K562 (cell line): ENCODE data around the gene PBX4. TPM values are rescaled to one million over a fixed set of nuclear protein-coding genes. Genes with fewer than 3 reads are reported as not detected.

ENCODE experiments used
- polyA plus RNA-seq, 8 experiments: library from polyadenylated mRNA; depleted of rRNA in 4 of 8; stranded (reverse) in 5 of 8; unstranded in 3 of 8; fragments of >200 nt; fragmentation: Nextera tagmentation in 2 of 8; fragmentation: Illumina TruSeq in 1 of 8; extraction: Ambion mirVana in 2 of 8; extraction: Trizol in 1 of 8; gene quantifications; 2 replicates each; pipeline versions ENCODE4 v1.2.1 to v1.2.3, GENCODE V29; 2011 to 2014; ENCODE audit warnings: inconsistent platforms in 1 of 8, missing spikeins in 1 of 8
- total RNA-seq, 7 experiments: library from RNA; depleted of rRNA in 6 of 7; stranded (reverse); fragments of >200 nt in 6 of 7; fragmentation: Illumina TruSeq in 2 of 7; extraction: Trizol in 2 of 7; gene quantifications; 2 replicates each; pipeline versions ENCODE4 v1.2.1 to v1.2.3, GENCODE V29; 2011 to 2021; ENCODE audit warnings: low replicate concordance in 1 of 7

PBX4 gene
- total and polyA plus RNA-seq, 9 of the 15 experiments (the other 6 are each of a cell fraction or from before 2014, with no cell fraction given) = 0.11 to 3.8 (median 1.6) TPM; not detected in 1

Other genes with a start within 250 kb of the PBX4 start
Only the 7 nearest of the 12 such genes appear.
- gene NDUFA13, start 102.5 kb downstream of the PBX4 start, total RNA-seq (2014; rRNA removed) = 386 and 429 TPM in 2 replicates
- gene NDUFA13, start 102.5 kb downstream of the PBX4 start, total RNA-seq (2014; rRNA removed; fragmentation: Illumina TruSeq; extraction: Trizol) = 74.8 and 146 TPM in 2 replicates
- 397 and 447 TPM in 2 replicates for gene NDUFA13, start 102.5 kb downstream of the PBX4 start, total RNA-seq (2015; rRNA removed; fragmentation: Illumina TruSeq; extraction: Trizol)
- 522 and 559 TPM in 2 replicates for gene NDUFA13, start 102.5 kb downstream of the PBX4 start, total RNA-seq (2021)
- 340 and 343 TPM in 2 replicates for gene NDUFA13, start 102.5 kb downstream of the PBX4 start, polyA plus RNA-seq (2011; rRNA removed)
- 298 and 395 TPM in 2 replicates for gene NDUFA13, start 102.5 kb downstream of the PBX4 start, polyA plus RNA-seq (2014; fragmentation: Illumina TruSeq; extraction: Trizol)
- 100 to 1,000 TPM; 263 to 440 TPM for gene NDUFA13, start 102.5 kb downstream of the PBX4 start, polyA plus RNA-seq (2014; fragmentation: Nextera tagmentation; extraction: Ambion mirVana)
- gene NDUFA13, start 102.5 kb downstream of the PBX4 start, polyA plus RNA-seq (2014; rRNA removed) = 596 and 801 TPM in 2 replicates
- 1.3 and 1.5 TPM in 2 replicates for gene YJEFN3, start 89.8 kb downstream of the PBX4 start, total RNA-seq (2014; rRNA removed)
- 0.86 and 0.98 TPM in 2 replicates for gene YJEFN3, start 89.8 kb downstream of the PBX4 start, total RNA-seq (2014; rRNA removed; fragmentation: Illumina TruSeq; extraction: Trizol)
- gene YJEFN3, start 89.8 kb downstream of the PBX4 start, total RNA-seq (2015; rRNA removed; fragmentation: Illumina TruSeq; extraction: Trizol) = 1.1 TPM in 2 replicates
- 3.6 and 4.8 TPM in 2 replicates for gene YJEFN3, start 89.8 kb downstream of the PBX4 start, total RNA-seq (2021)
- gene YJEFN3, start 89.8 kb downstream of the PBX4 start, polyA plus RNA-seq (2011; rRNA removed) = 1.0 and 1.6 TPM in 2 replicates
- gene YJEFN3, start 89.8 kb downstream of the PBX4 start, polyA plus RNA-seq (2014; fragmentation: Illumina TruSeq; extraction: Trizol) = 2.9 and 3.8 TPM in 2 replicates
- gene YJEFN3, start 89.8 kb downstream of the PBX4 start, polyA plus RNA-seq (2014; fragmentation: Nextera tagmentation; extraction: Ambion mirVana) = under 1 TPM in 1 of 2 experiments, not detected in 1; 0.04 TPM
- gene YJEFN3, start 89.8 kb downstream of the PBX4 start, polyA plus RNA-seq (2014; rRNA removed) = 4.8 and 5.8 TPM in 2 replicates
- gene CILP2, start 80.4 kb downstream of the PBX4 start, total RNA-seq (2014; rRNA removed) = 0.23 and 0.33 TPM in 2 replicates
- 0.04 TPM in 1 of 2 replicates, not detected in the other for gene CILP2, start 80.4 kb downstream of the PBX4 start, total RNA-seq (2014; rRNA removed; fragmentation: Illumina TruSeq; extraction: Trizol)
- gene CILP2, start 80.4 kb downstream of the PBX4 start, total RNA-seq (2015; rRNA removed; fragmentation: Illumina TruSeq; extraction: Trizol) = 0.08 and 0.11 TPM in 2 replicates
- 0.29 and 0.35 TPM in 2 replicates for gene CILP2, start 80.4 kb downstream of the PBX4 start, total RNA-seq (2021)
- 0.04 and 0.07 TPM in 2 replicates for gene CILP2, start 80.4 kb downstream of the PBX4 start, polyA plus RNA-seq (2011; rRNA removed)
- gene CILP2, start 80.4 kb downstream of the PBX4 start, polyA plus RNA-seq (2014; fragmentation: Illumina TruSeq; extraction: Trizol) = 0.04 TPM in 2 replicates
- not detected for gene CILP2, start 80.4 kb downstream of the PBX4 start, polyA plus RNA-seq (2014; fragmentation: Nextera tagmentation; extraction: Ambion mirVana)
- 0.05 and 0.31 TPM in 2 replicates for gene CILP2, start 80.4 kb downstream of the PBX4 start, polyA plus RNA-seq (2014; rRNA removed)
- gene LPAR2, start 9.5 kb upstream of the PBX4 start, total RNA-seq (2014; rRNA removed) = 2.3 and 3.3 TPM in 2 replicates
- 1.8 and 1.9 TPM in 2 replicates for gene LPAR2, start 9.5 kb upstream of the PBX4 start, total RNA-seq (2014; rRNA removed; fragmentation: Illumina TruSeq; extraction: Trizol)
- 4.0 and 4.4 TPM in 2 replicates for gene LPAR2, start 9.5 kb upstream of the PBX4 start, total RNA-seq (2015; rRNA removed; fragmentation: Illumina TruSeq; extraction: Trizol)
- gene LPAR2, start 9.5 kb upstream of the PBX4 start, total RNA-seq (2021) = 7.0 and 10.3 TPM in 2 replicates
- gene LPAR2, start 9.5 kb upstream of the PBX4 start, polyA plus RNA-seq (2011; rRNA removed) = 4.4 and 9.4 TPM in 2 replicates
- gene LPAR2, start 9.5 kb upstream of the PBX4 start, polyA plus RNA-seq (2014; fragmentation: Illumina TruSeq; extraction: Trizol) = 6.5 and 7.8 TPM in 2 replicates
- under 1 TPM; 0.63 TPM for gene LPAR2, start 9.5 kb upstream of the PBX4 start, polyA plus RNA-seq (2014; fragmentation: Nextera tagmentation; extraction: Ambion mirVana)
- gene LPAR2, start 9.5 kb upstream of the PBX4 start, polyA plus RNA-seq (2014; rRNA removed) = 8.1 and 13.8 TPM in 2 replicates
- gene GMIP, start 25.0 kb upstream of the PBX4 start, total RNA-seq (2014; rRNA removed) = 9.9 and 12.6 TPM in 2 replicates
- gene GMIP, start 25.0 kb upstream of the PBX4 start, total RNA-seq (2014; rRNA removed; fragmentation: Illumina TruSeq; extraction: Trizol) = 2.2 and 3.9 TPM in 2 replicates
- 3.2 and 3.3 TPM in 2 replicates for gene GMIP, start 25.0 kb upstream of the PBX4 start, total RNA-seq (2015; rRNA removed; fragmentation: Illumina TruSeq; extraction: Trizol)
- 13.5 and 15.8 TPM in 2 replicates for gene GMIP, start 25.0 kb upstream of the PBX4 start, total RNA-seq (2021)
- 2.9 and 5.1 TPM in 2 replicates for gene GMIP, start 25.0 kb upstream of the PBX4 start, polyA plus RNA-seq (2011; rRNA removed)
- 5.4 and 6.3 TPM in 2 replicates for gene GMIP, start 25.0 kb upstream of the PBX4 start, polyA plus RNA-seq (2014; fragmentation: Illumina TruSeq; extraction: Trizol)
- gene GMIP, start 25.0 kb upstream of the PBX4 start, polyA plus RNA-seq (2014; fragmentation: Nextera tagmentation; extraction: Ambion mirVana) = under 1 TPM; 0.14 to 0.38 TPM
- 6.8 and 12.5 TPM in 2 replicates for gene GMIP, start 25.0 kb upstream of the PBX4 start, polyA plus RNA-seq (2014; rRNA removed)
- 32.5 and 41.6 TPM in 2 replicates for gene ATP13A1, start 45.0 kb upstream of the PBX4 start, total RNA-seq (2014; rRNA removed)
- gene ATP13A1, start 45.0 kb upstream of the PBX4 start, total RNA-seq (2014; rRNA removed; fragmentation: Illumina TruSeq; extraction: Trizol) = 20.1 and 21.6 TPM in 2 replicates
- gene ATP13A1, start 45.0 kb upstream of the PBX4 start, total RNA-seq (2015; rRNA removed; fragmentation: Illumina TruSeq; extraction: Trizol) = 19.6 and 21.8 TPM in 2 replicates
- 68.0 and 83.8 TPM in 2 replicates for gene ATP13A1, start 45.0 kb upstream of the PBX4 start, total RNA-seq (2021)
- 23.1 and 45.6 TPM in 2 replicates for gene ATP13A1, start 45.0 kb upstream of the PBX4 start, polyA plus RNA-seq (2011; rRNA removed)
- 27.9 and 46.9 TPM in 2 replicates for gene ATP13A1, start 45.0 kb upstream of the PBX4 start, polyA plus RNA-seq (2014; fragmentation: Illumina TruSeq; extraction: Trizol)
- gene ATP13A1, start 45.0 kb upstream of the PBX4 start, polyA plus RNA-seq (2014; fragmentation: Nextera tagmentation; extraction: Ambion mirVana) = 1 to 10 TPM in 1 of 2 experiments, under 1 TPM in 1; 0.90 to 1.8 TPM
- gene ATP13A1, start 45.0 kb upstream of the PBX4 start, polyA plus RNA-seq (2014; rRNA removed) = 49.2 and 58.9 TPM in 2 replicates
- gene ZNF101, start 50.2 kb upstream of the PBX4 start, total RNA-seq (2014; rRNA removed) = 9.5 and 10.6 TPM in 2 replicates
- 19.3 and 19.8 TPM in 2 replicates for gene ZNF101, start 50.2 kb upstream of the PBX4 start, total RNA-seq (2014; rRNA removed; fragmentation: Illumina TruSeq; extraction: Trizol)
- gene ZNF101, start 50.2 kb upstream of the PBX4 start, total RNA-seq (2015; rRNA removed; fragmentation: Illumina TruSeq; extraction: Trizol) = 14.6 and 14.7 TPM in 2 replicates
- gene ZNF101, start 50.2 kb upstream of the PBX4 start, total RNA-seq (2021) = 13.1 and 17.5 TPM in 2 replicates
- gene ZNF101, start 50.2 kb upstream of the PBX4 start, polyA plus RNA-seq (2011; rRNA removed) = 14.9 and 20.3 TPM in 2 replicates
- gene ZNF101, start 50.2 kb upstream of the PBX4 start, polyA plus RNA-seq (2014; fragmentation: Illumina TruSeq; extraction: Trizol) = 10.6 and 11.1 TPM in 2 replicates
- 10 to 100 TPM in 1 of 2 experiments, 1 to 10 TPM in 1; 9.6 to 11.8 TPM for gene ZNF101, start 50.2 kb upstream of the PBX4 start, polyA plus RNA-seq (2014; fragmentation: Nextera tagmentation; extraction: Ambion mirVana)
- 8.6 and 12.4 TPM in 2 replicates for gene ZNF101, start 50.2 kb upstream of the PBX4 start, polyA plus RNA-seq (2014; rRNA removed)